Measurements from ENCODE around the gene KRT4. TPM values are rescaled to one million over a fixed set of nuclear protein-coding genes. Genes with fewer than 3 reads are reported as not detected.

Gene KRT4
- total RNA-seq, 1 experiment from 2014 or later, result 5.2 TPM

GRCh38 chr12:52771505-52771904, 42.4 kb downstream of the KRT4 start:
- CTCF ChIA-PET, result no interaction called here
- Histone ChIP-seq H3K4me3 (ENCODE audit: low read depth, low read length) (no peak overlapping the region), H3K36me3 (ENCODE audit: control insufficient read depth, insufficient read depth, low read length) (no peaks in the 10 kb centered on the region), H3K27me3 (replicated peaks; ENCODE audit: control insufficient read depth, insufficient read depth, low read length) (no peaks in the 10 kb centered on the region), H3K9me3 (no peaks in the 10 kb centered on the region), H3K4me1 (no peaks in the 10 kb centered on the region)
- H3K9me3 Mint-ChIP-seq (ENCODE audit: unreplicated experiment), result no peaks in the 10 kb centered on the region
- POLR2A ChIA-PET, result no interaction called here
- BruUV-seq (replicated peaks), result no TSS peak
- intact Hi-C loops (cut with micrococcal nuclease; ENCODE audit: unreplicated experiment), result no loop called here
- TF ChIP-seq CTCF (IDR thresholded peaks at IDR 0.05; ENCODE audit: insufficient read depth in 1 of 2, low read depth in 1 of 2, low read length in 1 of 2, severe bottlenecking in 1 of 2, unreplicated experiment in 1 of 2), result no peak
- H3K27ac Mint-ChIP-seq (ENCODE audit: unreplicated experiment), result no peak overlapping the region
- no peaks in the 10 kb centered on the region for H3K36me3 Mint-ChIP-seq (ENCODE audit: insufficient read depth, unreplicated experiment)
- no peak overlapping the region for H3K4me3 Mint-ChIP-seq (ENCODE audit: unreplicated experiment)
- no peak for DNase-seq
- H3K27me3 Mint-ChIP-seq (ENCODE audit: insufficient read depth, unreplicated experiment), result no peaks in the 10 kb centered on the region
- no peaks in the 10 kb centered on the region for H3K4me1 Mint-ChIP-seq (ENCODE audit: low read depth, unreplicated experiment)

- no peaks in the 10 kb centered on the region for H3K36me3 Mint-ChIP-seq (ENCODE audit: insufficient read depth, unreplicated experiment)
- ChIA-PET POLR2A (no interaction called here), CTCF (no interaction called here)
- BruUV-seq (replicated peaks), result no TSS peak
- Histone ChIP-seq H3K36me3 (ENCODE audit: control insufficient read depth, insufficient read depth, low read length) (no peaks in the 10 kb centered on the region), H3K9me3 (no peaks in the 10 kb centered on the region), H3K4me3 (ENCODE audit: low read depth, low read length) (no peak overlapping the region), H3K27me3 (replicated peaks; ENCODE audit: control insufficient read depth, insufficient read depth, low read length) (no peaks in the 10 kb centered on the region), H3K4me1 (no peaks in the 10 kb centered on the region)
- no peak overlapping the region for H3K27ac Mint-ChIP-seq (ENCODE audit: unreplicated experiment)
- DNase-seq, result no peak
- no peaks in the 10 kb centered on the region for H3K4me1 Mint-ChIP-seq (ENCODE audit: low read depth, unreplicated experiment)
- H3K4me3 Mint-ChIP-seq (ENCODE audit: unreplicated experiment), result no peak overlapping the region
- H3K9me3 Mint-ChIP-seq (ENCODE audit: unreplicated experiment), result no peaks in the 10 kb centered on the region
- no peaks in the 10 kb centered on the region for H3K27me3 Mint-ChIP-seq (ENCODE audit: insufficient read depth, unreplicated experiment)
- TF ChIP-seq CTCF (IDR thresholded peaks at IDR 0.05; ENCODE audit: insufficient read depth in 1 of 2, low read depth in 1 of 2, low read length in 1 of 2, severe bottlenecking in 1 of 2, unreplicated experiment in 1 of 2), result no peak
- intact Hi-C loops (cut with micrococcal nuclease; ENCODE audit: unreplicated experiment), result no loop called here
Measured at GRCh38 chr12:52771088-52771487, 42.8 kb downstream of the KRT4 start.

GRCh38 chr12:52769946-52770345, 44.0 kb downstream of the KRT4 start:
- ChIA-PET CTCF (interaction anchor here (0.6 kb wide), 1 partner anchor 97 kb away, joined by 8 read pairs; no protein-coding TSS in a partner anchor), POLR2A (no interaction called here)
- intact Hi-C loops (cut with micrococcal nuclease; ENCODE audit: unreplicated experiment), result no loop called here
- no peaks in the 10 kb centered on the region for H3K4me1 ChIP-seq
- TF ChIP-seq CTCF (IDR thresholded peaks at IDR 0.05; ENCODE audit: insufficient read depth in 1 of 2, low read depth in 1 of 2, low read length in 1 of 2, severe bottlenecking in 1 of 2, unreplicated experiment in 1 of 2), result no peak
- no peak for DNase-seq
- H3K27me3 ChIP-seq (replicated peaks; ENCODE audit: control insufficient read depth, insufficient read depth, low read length), result no peaks in the 10 kb centered on the region
- Mint-ChIP-seq H3K9me3 (ENCODE audit: unreplicated experiment) (no peaks in the 10 kb centered on the region), H3K4me1 (ENCODE audit: low read depth, unreplicated experiment) (no peaks in the 10 kb centered on the region), H3K27ac (ENCODE audit: unreplicated experiment) (no peak overlapping the region), H3K36me3 (ENCODE audit: insufficient read depth, unreplicated experiment) (no peaks in the 10 kb centered on the region), H3K27me3 (ENCODE audit: insufficient read depth, unreplicated experiment) (no peaks in the 10 kb centered on the region), H3K4me3 (ENCODE audit: unreplicated experiment) (no peak overlapping the region)
- H3K4me3 ChIP-seq (ENCODE audit: low read depth, low read length), result no peak overlapping the region
- H3K36me3 ChIP-seq (ENCODE audit: control insufficient read depth, insufficient read depth, low read length), result no peaks in the 10 kb centered on the region
- no TSS peak for BruUV-seq (replicated peaks)
- H3K9me3 ChIP-seq, result no peaks in the 10 kb centered on the region
